ELF-1 (cell line): ENCODE data around the gene ADH4.
"Not testable (repeated sequence)": the region's sequence is repeated elsewhere in the genome, so short reads cannot be mapped to it uniquely, and the experiment has no call there.

Experiments used
- DNase-seq: peaks from one replicate; pipeline ENCODE4 v3.0.0-alpha.2; 2016; ENCODE audit warnings: low read depth, low spot score

The ADH4 gene

DNA sequence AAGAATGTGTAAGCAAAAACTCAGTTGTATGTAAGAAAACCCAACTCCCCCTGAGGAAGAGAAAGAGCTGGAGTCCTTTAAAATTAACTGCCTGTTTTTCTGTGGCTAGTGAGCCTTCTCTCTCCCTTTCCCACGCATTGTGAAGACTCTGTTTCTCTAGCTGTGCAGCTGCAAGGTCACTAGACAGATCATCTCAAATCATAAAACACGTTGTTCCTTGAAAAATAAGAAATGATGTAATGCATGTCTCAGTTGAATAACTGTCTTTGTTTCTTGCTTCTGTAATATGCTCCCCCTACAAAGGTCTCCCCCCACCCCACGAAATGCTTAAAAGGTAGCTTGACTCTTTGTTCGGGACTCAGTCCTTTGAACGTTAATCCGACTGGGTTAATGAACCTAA, 63.2 kb downstream of the ADH4 start:
- not testable (repeated sequence) for DNase-seq

DNA sequence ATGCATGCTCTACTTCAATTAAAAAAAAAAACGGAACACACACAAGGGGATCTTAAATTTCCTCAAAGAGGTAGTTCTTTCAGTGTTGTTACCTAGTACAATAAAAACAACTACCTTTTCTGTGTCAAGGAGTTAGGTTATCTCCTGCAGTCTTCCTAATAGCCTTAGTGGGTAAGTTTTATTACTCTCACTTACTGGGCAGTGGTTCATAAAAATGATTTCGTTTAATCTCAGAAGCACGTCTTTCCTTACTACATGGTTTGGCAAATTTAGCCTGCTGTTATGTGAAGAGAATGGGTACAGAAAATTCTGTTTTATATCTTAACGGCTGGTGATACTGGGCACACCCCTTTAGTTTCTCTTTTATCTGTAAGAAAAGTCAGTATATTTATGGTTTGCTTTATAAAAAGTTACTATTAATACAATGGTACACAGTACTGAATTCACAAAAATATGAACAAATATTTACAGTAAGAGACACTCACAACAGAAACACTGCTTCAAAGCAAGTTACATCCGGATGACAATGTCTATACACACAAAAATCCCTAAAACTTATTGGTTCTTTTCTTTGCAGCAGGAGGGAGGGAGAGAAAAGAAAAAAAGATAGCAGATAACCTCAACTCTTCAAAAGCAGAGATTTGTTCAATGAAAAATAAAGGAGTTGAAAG, 64.3 kb downstream of the ADH4 start:
- no peak for DNase-seq

DNA sequence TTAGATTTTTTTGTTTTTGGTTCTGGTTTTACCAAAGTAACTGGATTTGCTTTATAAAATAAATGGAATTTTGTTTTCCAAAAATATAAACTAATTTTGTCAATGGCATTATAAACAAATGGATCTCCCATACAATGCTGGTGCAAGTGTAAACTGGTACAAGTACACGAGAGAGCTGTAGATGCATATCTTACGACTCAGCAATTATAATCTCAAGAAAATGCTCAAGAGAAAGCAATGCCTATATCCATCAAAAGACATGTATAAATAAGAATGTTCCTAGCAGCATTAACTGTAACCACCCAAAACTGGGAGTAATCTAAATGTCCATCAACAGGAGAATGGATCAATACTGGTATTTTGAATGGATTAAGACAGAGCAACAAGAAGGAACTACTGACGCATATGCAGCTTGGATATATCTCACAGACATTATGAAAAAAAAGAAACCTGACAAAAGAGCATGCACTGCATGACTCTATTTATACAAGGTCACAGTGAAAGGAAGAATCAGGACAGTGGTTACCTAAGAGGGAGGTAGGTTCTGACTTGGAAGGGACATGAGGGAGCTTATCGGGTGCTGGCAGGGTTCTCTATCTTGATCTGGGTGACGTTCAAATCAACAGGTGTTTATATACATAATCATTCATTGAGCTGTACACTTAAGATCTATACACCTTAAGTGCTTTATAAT, 65.0 kb downstream of the ADH4 start:
- DNase-seq: no peak

DNA sequence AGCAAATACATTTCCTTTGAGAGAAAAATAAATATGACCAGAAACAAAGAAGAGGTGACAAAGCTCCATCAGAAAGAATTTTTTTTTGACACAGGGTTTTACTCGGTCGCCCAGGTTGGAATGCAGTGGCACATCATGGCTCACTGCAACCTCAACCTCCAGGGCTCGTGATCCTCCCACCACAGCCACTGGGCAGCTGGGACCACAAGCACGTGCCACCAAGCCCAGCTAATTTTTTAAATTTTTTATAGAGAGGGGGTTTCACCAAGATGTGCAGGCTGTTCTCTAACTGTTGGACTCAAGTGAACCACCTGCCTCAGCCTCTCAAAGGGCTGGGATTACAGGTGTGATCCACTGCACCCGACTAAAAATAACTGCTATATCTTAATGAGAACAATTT, 65.8 kb downstream of the ADH4 start:
- DNase-seq: no peak

DNA sequence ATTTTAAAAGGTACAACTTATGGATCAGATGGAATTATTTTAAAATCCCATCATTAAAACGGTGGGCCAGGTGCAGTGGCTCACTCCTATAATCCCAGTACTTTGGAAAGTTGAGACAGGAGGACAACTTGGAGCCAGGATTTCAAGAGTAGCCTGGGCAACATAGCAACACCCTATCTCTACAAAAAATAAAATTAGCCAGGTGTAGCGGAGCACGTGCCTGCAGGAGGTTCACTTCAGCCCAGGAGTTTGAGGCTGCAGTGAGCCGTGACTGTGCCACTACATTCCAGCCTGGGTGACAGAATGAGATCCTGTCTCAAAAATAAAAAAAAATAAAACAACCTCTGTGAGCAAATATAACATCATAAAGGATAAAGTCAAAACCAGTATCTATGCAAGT, 66.9 kb downstream of the ADH4 start:
- no peak for DNase-seq

DNA sequence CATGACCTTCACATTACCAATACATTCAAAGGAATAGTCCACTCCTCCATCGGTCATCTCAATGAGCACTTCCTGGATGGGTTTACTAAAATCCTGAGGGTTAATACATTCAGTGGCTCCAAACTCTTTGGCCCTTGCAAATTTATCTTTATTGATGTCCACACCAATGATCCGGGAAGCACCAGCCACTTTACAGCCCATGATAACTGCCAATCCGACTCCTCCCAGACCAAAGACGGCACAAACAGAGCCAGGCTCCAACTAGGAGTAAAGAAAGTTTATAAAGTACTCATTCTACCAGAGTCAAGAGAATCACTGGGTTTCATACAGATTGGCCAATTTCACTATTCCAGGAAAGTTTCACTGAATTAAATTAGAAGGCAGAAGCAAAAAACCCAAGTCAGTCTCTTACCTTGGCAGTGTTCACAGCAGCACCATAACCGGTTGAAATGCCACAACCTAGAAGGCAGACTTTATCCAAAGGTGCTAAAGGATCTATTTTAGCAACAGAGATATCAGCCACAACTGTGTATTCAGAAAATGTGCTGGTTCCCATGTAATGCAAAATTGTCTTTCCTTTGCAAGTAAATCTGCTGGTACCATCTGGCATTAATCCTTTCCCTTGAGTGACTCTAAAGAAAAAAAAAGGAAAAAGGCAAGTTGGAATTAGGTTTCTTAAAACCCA, 67.7 kb downstream of the ADH4 start:
- DNase-seq: no peak

DNA sequence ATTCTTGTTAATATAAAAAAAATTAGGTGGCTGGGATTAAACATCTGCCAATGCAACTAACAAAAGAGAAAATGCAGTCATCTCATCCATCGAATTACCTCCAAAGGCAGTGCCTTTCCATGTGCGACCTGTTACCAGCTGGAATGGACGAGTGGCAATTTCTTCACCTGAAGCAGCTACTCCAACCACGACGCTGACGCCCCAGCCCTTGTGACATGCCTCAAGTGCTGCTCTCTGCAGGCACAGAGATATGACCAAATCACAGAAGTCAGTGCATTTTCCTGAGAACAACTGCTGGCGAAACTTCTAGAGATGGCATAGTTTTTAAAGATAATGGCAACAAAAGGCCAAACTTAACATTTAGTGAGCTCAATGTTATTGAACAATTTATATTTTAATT, 69.3 kb downstream of the ADH4 start:
- DNase-seq: no peak
